Natural killer cell (primary cell): Measurements from ENCODE around the gene PLCB1. TPM values are rescaled to one million over a fixed set of nuclear protein-coding genes. Genes with fewer than 3 reads are reported as not detected.

Experiments
- ATAC-seq, 3 donors: fragments of 150-1000 bp in 2 of 3; fragments of 200-7000 bp in 1 of 3; cut with Tn5 transposase; 1 replicate in 1 of 3; 2 replicates in 2 of 3; pipeline ENCODE4 v1.10.0; 2021; ENCODE audit warnings: mild to moderate bottlenecking in 2 of 3, moderate library complexity in 2 of 3
- DNase-seq, 2 donors: peaks; one replicate each; pipeline versions ENCODE4 v3.0.0 to v3.0.0-alpha.2; 2013 to 2021; ENCODE audit warnings: mixed read lengths in 1 of 2
- H3K27ac ChIP-seq: one replicate; pipeline ENCODE4 v1.5.1; 2013; ENCODE audit warnings: mild to moderate bottlenecking, low read length
- H3K27me3 ChIP-seq: one replicate; pipeline ENCODE4 v1.6.1; 2013; ENCODE audit warnings: low read length; ENCODE audit not compliant: control insufficient read depth, insufficient read depth
- H3K36me3 ChIP-seq: one replicate; pipeline ENCODE4 v1.6.1; 2013; ENCODE audit warnings: low read length; ENCODE audit not compliant: control insufficient read depth, insufficient read depth
- H3K4me1 ChIP-seq: one replicate; pipeline ENCODE4 v1.6.1; 2013; ENCODE audit warnings: low read length; ENCODE audit not compliant: control insufficient read depth, insufficient read depth
- H3K4me3 ChIP-seq: one replicate; pipeline ENCODE4 v1.5.1; 2013; ENCODE audit warnings: low read length
- H3K9me3 ChIP-seq: one replicate; pipeline ENCODE4 v1.6.1; 2013; ENCODE audit warnings: low read length; ENCODE audit not compliant: control insufficient read depth, insufficient read depth
- H3K27ac Mint-ChIP-seq, 2 donors: one replicate each; pipeline ENCODE4 v1.8.0; 2022; ENCODE audit warnings: mild to moderate bottlenecking in 2 of 2, mixed read lengths in 2 of 2, moderate library complexity in 1 of 2
- H3K27me3 Mint-ChIP-seq, 2 donors: one replicate each; pipeline ENCODE4 v1.8.0; 2022; ENCODE audit warnings: low read depth in 2 of 2, mixed read lengths in 2 of 2
- H3K36me3 Mint-ChIP-seq: one replicate; pipeline ENCODE4 v1.8.0; 2022; ENCODE audit warnings: mixed read lengths
- H3K4me1 Mint-ChIP-seq, 2 donors: one replicate each; pipeline ENCODE4 v1.8.0; 2022; ENCODE audit warnings: mixed read lengths in 2 of 2
- H3K4me3 Mint-ChIP-seq: one replicate; pipeline ENCODE4 v1.8.0; 2022; ENCODE audit warnings: mild to moderate bottlenecking, moderate library complexity, mixed read lengths
- H3K9me3 Mint-ChIP-seq, 2 donors: one replicate each; pipeline ENCODE4 v1.8.0; 2022; ENCODE audit warnings: mixed read lengths in 2 of 2
- CTCF ChIP-seq: fragments of 200-600 bp; IDR thresholded peaks from one replicate; pipeline ENCODE4 v1.8.0; 2022; ENCODE audit warnings: antibody characterized with exemption
- WGBS: methylation state at CpG from one replicate; pipeline ENCODE4 v1.1.7; 2013; ENCODE audit warnings: missing lambda C conversion rate; ENCODE audit not compliant: insufficient coverage; 5-methylcytosine and 5-hydroxymethylcytosine counted together
- intact Hi-C: fragments of 100-400 bp; cut with micrococcal nuclease; formaldehyde crosslinking; loops from one replicate; pipeline ENCODE4 v1.14.2; 2022
- total RNA-seq, 4 donors: library from RNA; stranded (reverse); fragments of 120-200 nt in 1 of 4; gene quantifications; one replicate each; pipeline versions ENCODE4 v1.2.3 to v1.2.4, GENCODE V29; 2013 to 2022

The PLCB1 gene
- total RNA-seq, 3 donors from 2014 or later (not counting 1 experiment from before 2014, with no cell fraction given) = 48.7 to 66.2 (median 57.7) TPM

- Mint-ChIP-seq H3K9me3 (no peaks in the 10 kb centered on the region), H3K36me3 (no peaks in the 10 kb centered on the region), H3K4me3 (no peak overlapping the region), H3K27me3 (peaks cover 0 to 6% of the 10 kb centered on the region in 2 donors), H3K27ac (no peak overlapping the region), H3K4me1 (peaks cover 21 to 27% of the 10 kb centered on the region in 2 donors)
- no peaks in the 10 kb centered on the region for H3K36me3 ChIP-seq
- H3K27me3 ChIP-seq = no peaks in the 10 kb centered on the region
- intact Hi-C loops = no loop called here
- no peaks in the 10 kb centered on the region for H3K4me1 ChIP-seq
- H3K4me3 ChIP-seq = no peak overlapping the region
- DNase-seq = no peak
- no peak for ATAC-seq
- H3K27ac ChIP-seq = no peak overlapping the region
- TF ChIP-seq CTCF = no peak
- WGBS = no CpG with 5 or more reads among the region's 2 CpGs
- no peaks in the 10 kb centered on the region for H3K9me3 ChIP-seq
These were observed 164.5 kb downstream of the PLCB1 start for GRCh38 chr20:8296536-8296935.

- intact Hi-C loops = no loop called here
- Mint-ChIP-seq H3K36me3 (no peaks in the 10 kb centered on the region), H3K27ac (no peak overlapping the region), H3K4me3 (no peak overlapping the region), H3K4me1 (peaks cover 9 to 10% of the 10 kb centered on the region in 2 donors), H3K9me3 (no peaks in the 10 kb centered on the region), H3K27me3 (peaks cover 0 to 5% of the 10 kb centered on the region in 2 donors)
- Histone ChIP-seq H3K4me3 (no peak overlapping the region), H3K4me1 (no peaks in the 10 kb centered on the region), H3K27ac (no peak overlapping the region), H3K27me3 (no peaks in the 10 kb centered on the region), H3K36me3 (no peaks in the 10 kb centered on the region), H3K9me3 (no peaks in the 10 kb centered on the region)
- TF ChIP-seq CTCF = no peak
- ATAC-seq (no peak), DNase-seq (no peak)
- no CpG with 5 or more reads among the region's 1 CpG for WGBS
These were observed 166.5 kb downstream of the PLCB1 start for GRCh38 chr20:8298426-8299043.

- DNase-seq = no peak
- 98% methylated on average over 4 of the region's 4 CpGs for WGBS
- no peak for TF ChIP-seq CTCF
- Mint-ChIP-seq H3K4me1 (peaks cover 14 to 17% of the 10 kb centered on the region in 2 donors), H3K4me3 (no peak overlapping the region), H3K36me3 (no peaks in the 10 kb centered on the region), H3K27ac (no peak overlapping the region), H3K9me3 (no peaks in the 10 kb centered on the region), H3K27me3 (no peaks in the 10 kb centered on the region)
- Histone ChIP-seq H3K4me3 (no peak overlapping the region), H3K27me3 (no peaks in the 10 kb centered on the region), H3K27ac (no peak overlapping the region), H3K36me3 (no peaks in the 10 kb centered on the region), H3K4me1 (no peaks in the 10 kb centered on the region), H3K9me3 (no peaks in the 10 kb centered on the region)
- intact Hi-C loops = no loop called here
- ATAC-seq = no peak
These were observed 167.9 kb downstream of the PLCB1 start for GRCh38 chr20:8299921-8300320.

GRCh38 chr20:8301655-8302054, 169.6 kb downstream of the PLCB1 start:
- Mint-ChIP-seq H3K4me3 (no peak overlapping the region), H3K27me3 (no peaks in the 10 kb centered on the region), H3K4me1 (peaks cover 21 to 28% of the 10 kb centered on the region in 2 donors), H3K27ac (no peak overlapping the region), H3K9me3 (no peaks in the 10 kb centered on the region), H3K36me3 (no peaks in the 10 kb centered on the region)
- ATAC-seq = no peak
- no peaks in the 10 kb centered on the region for H3K9me3 ChIP-seq
- WGBS = 98% methylated on average over 4 of the region's 4 CpGs
- no peaks in the 10 kb centered on the region for H3K27me3 ChIP-seq
- H3K27ac ChIP-seq = no peak overlapping the region
- H3K4me1 ChIP-seq = peaks cover 7% of the 10 kb centered on the region
- no peak overlapping the region for H3K4me3 ChIP-seq
- no peaks in the 10 kb centered on the region for H3K36me3 ChIP-seq
- no peak for DNase-seq
- TF ChIP-seq CTCF = no peak
- intact Hi-C loops = no loop called here
